Measurements from ENCODE around the gene SCARF2.

- TF ChIP-seq CTCF (conservative IDR thresholded peaks at IDR 0.05; ENCODE audit: low read depth, low read length) (no peak), EZH2 (IDR thresholded peaks at IDR 0.05; ENCODE audit: low read length, unreplicated experiment) (no peak), EZH2phosphoT487 (IDR thresholded peaks at IDR 0.05; ENCODE audit: borderline replicate concordance, low read length) (no peak)
Observed at GRCh38 chr22:20442485-20443284, 5.1 kb upstream of the SCARF2 start.

Data from PC-3 (cell line).